B cell (primary cell): Measurements from ENCODE around the gene RPL37.
"Not testable (repeated sequence)": the region's sequence is repeated elsewhere in the genome, so short reads cannot be mapped to it uniquely, and the experiment has no call there.

Source experiments
- CTCF ChIP-seq: fragments of 200-600 bp; IDR thresholded peaks from one replicate; pipeline ENCODE4 v1.8.0; 2022; ENCODE audit warnings: antibody characterized with exemption, mild to moderate bottlenecking
- EZH2 ChIP-seq: IDR thresholded peaks from 2 replicates; pipeline ENCODE4 v1.6.1; 2012; ENCODE audit warnings: borderline replicate concordance, low read depth, mild to moderate bottlenecking, moderate library complexity, low read length; ENCODE audit not compliant: insufficient read depth, poor library complexity, severe bottlenecking

- not testable (repeated sequence) for TF ChIP-seq CTCF, EZH2
Measured at GRCh38 chr5:40872253-40872652, 37.2 kb upstream of the RPL37 start.
